H9 (cell line): Measurements from ENCODE around the gene VWC2L. TPM values are rescaled to one million over a fixed set of nuclear protein-coding genes. Genes with fewer than 3 reads are reported as not detected.

Experiments used
- DNase-seq: peaks from one replicate; pipeline ENCODE4 v3.0.0-alpha.2; 2017
- H2AFZ ChIP-seq: one replicate; pipeline ENCODE4 v1.6.1; 2013; ENCODE audit warnings: mild to moderate bottlenecking, low read length, control low read depth, moderate library complexity
- H2AK5ac ChIP-seq: 2 replicates; pipeline ENCODE4 v1.6.1; 2013; ENCODE audit warnings: low read length, control low read depth, mixed read lengths; ENCODE audit not compliant: insufficient read length
- H2BK120ac ChIP-seq: one replicate; pipeline ENCODE4 v1.6.1; 2013; ENCODE audit warnings: low read depth, mild to moderate bottlenecking, low read length, control low read depth, inconsistent platforms; ENCODE audit not compliant: poor library complexity, severe bottlenecking
- H2BK12ac ChIP-seq: 2 replicates; pipeline ENCODE4 v1.6.1; 2013; ENCODE audit warnings: low read length, control low read depth, mixed read lengths, low read depth; ENCODE audit not compliant: insufficient read length
- H2BK15ac ChIP-seq: 2 replicates; pipeline ENCODE4 v1.6.1; 2013; ENCODE audit warnings: low read depth, low read length, control low read depth
- H2BK20ac ChIP-seq: one replicate; pipeline ENCODE4 v1.6.1; 2013; ENCODE audit warnings: low read depth, mild to moderate bottlenecking, low read length, control low read depth, inconsistent platforms; ENCODE audit not compliant: poor library complexity, severe bottlenecking
- H2BK5ac ChIP-seq: 2 replicates; pipeline ENCODE4 v1.6.1; 2013; ENCODE audit warnings: low read length, control low read depth, mixed read lengths; ENCODE audit not compliant: insufficient read length
- H3K14ac ChIP-seq: 2 replicates; pipeline ENCODE4 v1.6.1; 2013; ENCODE audit warnings: low read length, control low read depth; ENCODE audit not compliant: insufficient read depth
- H3K18ac ChIP-seq: 2 replicates; pipeline ENCODE4 v1.6.1; 2013; ENCODE audit warnings: low read depth, mild to moderate bottlenecking, mixed read lengths, low read length, control low read depth; ENCODE audit not compliant: insufficient read length
- H3K23ac ChIP-seq: 2 replicates; pipeline ENCODE4 v1.6.1; 2013; ENCODE audit warnings: low read length, control low read depth, mixed read lengths, low read depth; ENCODE audit not compliant: insufficient read length
- H3K23me2 ChIP-seq: 2 replicates; pipeline ENCODE4 v1.6.1; 2013; ENCODE audit warnings: low read depth, mild to moderate bottlenecking, mixed read lengths, low read length, control low read depth; ENCODE audit not compliant: insufficient read length, poor library complexity, severe bottlenecking
- H3K27ac ChIP-seq: 2 replicates; pipeline ENCODE4 v1.5.1; 2013; ENCODE audit warnings: low read length, control low read depth, mixed read lengths, low read depth; ENCODE audit not compliant: insufficient read length
- H3K27me3 ChIP-seq: 2 replicates; pipeline ENCODE4 v1.6.1; 2013; ENCODE audit warnings: low read length, control low read depth, inconsistent platforms; ENCODE audit not compliant: insufficient read depth
- H3K4ac ChIP-seq: 2 replicates; pipeline ENCODE4 v1.6.1; 2013; ENCODE audit warnings: low read depth, mild to moderate bottlenecking, control low read depth, inconsistent platforms, low read length, moderate library complexity
- H3K4me1 ChIP-seq: 2 replicates; pipeline ENCODE4 v1.6.1; 2013; ENCODE audit warnings: low read length, control low read depth, inconsistent platforms; ENCODE audit not compliant: insufficient read depth
- H3K4me2 ChIP-seq: 2 replicates; pipeline ENCODE4 v1.6.1; 2013; ENCODE audit warnings: low read length, control low read depth, mixed read lengths; ENCODE audit not compliant: insufficient read length, insufficient read depth
- H3K56ac ChIP-seq: 2 replicates; pipeline ENCODE4 v1.6.1; 2013; ENCODE audit warnings: low read depth, mild to moderate bottlenecking, mixed read lengths, low read length, control low read depth; ENCODE audit not compliant: insufficient read length
- H3K79me1 ChIP-seq: 2 replicates; pipeline ENCODE4 v1.6.1; 2013; ENCODE audit warnings: low read depth, mild to moderate bottlenecking, moderate library complexity, low read length, control low read depth, inconsistent platforms; ENCODE audit not compliant: insufficient read depth, poor library complexity, severe bottlenecking
- H3K79me2 ChIP-seq: 2 replicates; pipeline ENCODE4 v1.6.1; 2013; ENCODE audit warnings: low read length, control low read depth, inconsistent platforms; ENCODE audit not compliant: insufficient read depth
- H3K9ac ChIP-seq: 2 replicates; pipeline ENCODE4 v1.6.1; 2013; ENCODE audit warnings: low read length, control low read depth, mixed read lengths; ENCODE audit not compliant: insufficient read length; ENCODE audit errors: extremely low read depth
- H3K9me3 ChIP-seq: one replicate; pipeline ENCODE4 v1.6.1; 2013; ENCODE audit warnings: low read depth, low read length, inconsistent platforms; ENCODE audit not compliant: control insufficient read depth
- H3T11ph ChIP-seq: one replicate; pipeline ENCODE4 v1.6.1; 2013; ENCODE audit warnings: mild to moderate bottlenecking, low read length, control low read depth, inconsistent platforms
- H4K20me1 ChIP-seq: one replicate; pipeline ENCODE4 v1.6.1; 2013; ENCODE audit not compliant: control insufficient read depth, insufficient read length, insufficient read depth
- H4K5ac ChIP-seq: 2 replicates; pipeline ENCODE4 v1.6.1; 2013; ENCODE audit warnings: low read depth, mild to moderate bottlenecking, mixed read lengths, low read length, control low read depth; ENCODE audit not compliant: insufficient read length
- H4K8ac ChIP-seq: replicated peaks from 2 replicates; pipeline ENCODE4 v1.6.1; 2013; ENCODE audit warnings: low read length, control low read depth, mixed read lengths, low read depth; ENCODE audit not compliant: insufficient read length
- H4K91ac ChIP-seq: 2 replicates; pipeline ENCODE4 v1.6.1; 2013; ENCODE audit warnings: low read depth, mild to moderate bottlenecking, moderate library complexity, mixed read lengths, low read length, control low read depth; ENCODE audit not compliant: insufficient read length
- H3K27ac Mint-ChIP-seq, 3 experiments: 2 replicates in 2 of 3; 3 replicates in 1 of 3; pipeline ENCODE4 v1.8.0; 2020 to 2021; ENCODE audit warnings: mixed read lengths in 3 of 3, mild to moderate bottlenecking in 1 of 3, moderate library complexity in 1 of 3
- H3K27me3 Mint-ChIP-seq: 2 replicates; pipeline ENCODE4 v1.8.0; 2021; ENCODE audit warnings: low read depth, mild to moderate bottlenecking, moderate library complexity, mixed read lengths
- H3K36me3 Mint-ChIP-seq, 3 experiments: 2 replicates in 2 of 3; 3 replicates in 1 of 3; pipeline ENCODE4 v1.8.0; 2020 to 2021; ENCODE audit warnings: low read depth in 3 of 3, mixed read lengths in 3 of 3; ENCODE audit not compliant: insufficient read depth in 1 of 3
- H3K4me1 Mint-ChIP-seq, 2 experiments: 2 replicates each; pipeline ENCODE4 v1.8.0; 2020; ENCODE audit warnings: mixed read lengths in 2 of 2
- H3K4me3 Mint-ChIP-seq, 2 experiments: 2 replicates in 1 of 2; 3 replicates in 1 of 2; pipeline ENCODE4 v1.8.0; 2020 to 2021; ENCODE audit warnings: mild to moderate bottlenecking in 2 of 2, mixed read lengths in 2 of 2, moderate library complexity in 1 of 2
- H3K9me3 Mint-ChIP-seq, 2 experiments: 2 replicates in 1 of 2; 3 replicates in 1 of 2; pipeline ENCODE4 v1.8.0; 2020; ENCODE audit warnings: mild to moderate bottlenecking in 2 of 2, mixed read lengths in 2 of 2, moderate library complexity in 1 of 2
- CTCF ChIP-seq: fragments of 200-600 bp; sonication (generic); conservative IDR thresholded peaks from 3 replicates; pipeline ENCODE4 v1.8.0; 2021; ENCODE audit warnings: antibody characterized with exemption, mild to moderate bottlenecking
- WGBS: extraction: QIAGEN DNeasy Blood & Tissue Kit; methylation state at CpG from one replicate; pipeline ENCODE4 v1.1.7; 2013; ENCODE audit warnings: missing lambda C conversion rate, low lambda C conversion rate, mixed read lengths; ENCODE audit not compliant: insufficient read length; ENCODE audit errors: extremely low coverage; 5-methylcytosine and 5-hydroxymethylcytosine counted together
- total RNA-seq: library from RNA; stranded (reverse); gene quantifications from 2 replicates; pipeline ENCODE4 v1.2.1, GENCODE V29; 2021

The VWC2L gene
- total RNA-seq, 1 experiment from 2014 or later: not detected

DNA sequence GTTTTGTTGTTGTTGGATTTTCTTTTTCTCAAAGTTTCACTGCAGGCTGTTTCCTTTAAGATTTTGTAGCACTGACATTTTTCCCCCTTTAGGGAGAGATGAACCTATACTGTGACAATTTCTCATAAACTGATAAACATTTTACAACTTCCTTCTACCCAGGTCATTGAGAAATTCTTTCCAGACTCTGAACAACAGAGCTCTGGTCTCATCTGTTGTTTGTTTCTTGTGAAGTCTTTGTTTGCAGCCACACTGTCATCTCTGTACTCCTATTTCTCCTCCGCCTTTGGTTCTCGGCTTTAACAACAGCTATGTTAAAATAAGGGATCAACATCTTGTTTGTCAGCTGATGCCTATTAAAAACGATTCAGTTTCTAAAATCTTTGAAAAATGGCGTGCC, 167.6 kb downstream of the VWC2L start:
- Histone ChIP-seq H3K79me1 (no peaks in the 10 kb centered on the region), H2BK15ac (no peak overlapping the region), H4K8ac (no peak overlapping the region), H3K14ac (no peak overlapping the region), H3T11ph (no peak overlapping the region), H2AFZ (no peak overlapping the region), H3K4me2 (no peak overlapping the region), H2BK5ac (no peak overlapping the region), H3K9me3 (no peaks in the 10 kb centered on the region), H4K5ac (no peak overlapping the region), H3K9ac (no peak overlapping the region), H3K27me3 (no peaks in the 10 kb centered on the region), H2AK5ac (no peak overlapping the region), H3K18ac (no peak overlapping the region), H3K23ac (no peak overlapping the region), H4K20me1 (no peaks in the 10 kb centered on the region), H3K23me2 (no peaks in the 10 kb centered on the region), H3K79me2 (no peaks in the 10 kb centered on the region), H2BK120ac (no peak overlapping the region), H2BK20ac (no peak overlapping the region), H3K27ac (no peak overlapping the region), H3K56ac (no peak overlapping the region), H3K4ac (no peak overlapping the region), H4K91ac (no peak overlapping the region), H2BK12ac (no peak overlapping the region), H3K4me1 (no peaks in the 10 kb centered on the region)
- peaks cover 13% of the 10 kb centered on the region for H3K27me3 Mint-ChIP-seq
- H3K4me3 Mint-ChIP-seq: no peak overlapping the region
- peaks cover 5 to 6% of the 10 kb centered on the region in 2 experiments; a peak in 3 of 4 replicates for H3K4me1 Mint-ChIP-seq
- H3K27ac Mint-ChIP-seq: no peak overlapping the region; a peak in 1 of 7 replicates
- DNase-seq: no peak
- TF ChIP-seq CTCF: no peak
- H3K36me3 Mint-ChIP-seq: no peaks in the 10 kb centered on the region
- H3K9me3 Mint-ChIP-seq: no peaks in the 10 kb centered on the region; a peak in 1 of 5 replicates
- whole genome bisulfite sequencing: no CpG with 5 or more reads among the region's 4 CpGs
